ENCODE data around the gene PPP4R3A. TPM values are rescaled to one million over a fixed set of nuclear protein-coding genes. Genes with fewer than 3 reads are reported as not detected.
"Not testable (repeated sequence)": the region's sequence is repeated elsewhere in the genome, so short reads cannot be mapped to it uniquely, and the experiment has no call there.

Gene PPP4R3A
- total RNA-seq, 1 donor from 2014 or later = 98.9 TPM

GRCh38 chr14:91501951-91502930 is 7.9 kb downstream of the PPP4R3A start:
- H3K27me3 Mint-ChIP-seq (ENCODE audit: insufficient read depth, low read depth) = no peaks in the 10 kb centered on the region
- Histone ChIP-seq H3K9me3 (ENCODE audit: low read depth) (no peaks in the 10 kb centered on the region), H3K4me2 (no peak overlapping the region), H3K9ac (no peak overlapping the region), H3K79me2 (ENCODE audit: low read depth) (peaks cover 100% of the 10 kb centered on the region), H2AFZ (replicated peaks) (no peak overlapping the region), H3K4me3 (no peak overlapping the region), H3F3A (ENCODE audit: low read depth) (no peaks in the 10 kb centered on the region), H4K20me1 (ENCODE audit: low read depth) (peaks cover 94% of the 10 kb centered on the region), H3K4me1 (no peaks in the 10 kb centered on the region), H3K36me3 (peaks cover 9% of the 10 kb centered on the region), H3K27ac (no peak overlapping the region), H3K27me3 (no peaks in the 10 kb centered on the region)
- DNase-seq (ENCODE audit: low spot score) = no peak
- no peaks in the 10 kb centered on the region for H3K9me3 Mint-ChIP-seq
- H3K4me3 Mint-ChIP-seq = no peak overlapping the region
- H3K27ac Mint-ChIP-seq = no peak overlapping the region
- H3K4me1 Mint-ChIP-seq = peaks cover 8% of the 10 kb centered on the region
- TF ChIP-seq EZH2 (IDR thresholded peaks at IDR 0.05) (no peak), CTCF (IDR thresholded peaks at IDR 0.05) (no peak), EZH2phosphoT487 (IDR thresholded peaks at IDR 0.05) (no peak)
- peaks cover 30% of the 10 kb centered on the region for H3K36me3 Mint-ChIP-seq

GRCh38 chr14:91501348-91501747 is 8.8 kb downstream of the PPP4R3A start:
- peaks cover 95% of the 10 kb centered on the region for H4K20me1 ChIP-seq (ENCODE audit: low read depth)
- no peaks in the 10 kb centered on the region for H3K9me3 ChIP-seq (ENCODE audit: low read depth)
- H3K27me3 ChIP-seq = no peaks in the 10 kb centered on the region
- Mint-ChIP-seq H3K27me3 (ENCODE audit: insufficient read depth, low read depth) (no peaks in the 10 kb centered on the region), H3K4me3 (no peak overlapping the region), H3K9me3 (no peaks in the 10 kb centered on the region), H3K36me3 (peaks cover 30% of the 10 kb centered on the region), H3K27ac (no peak overlapping the region), H3K4me1 (peaks cover 9% of the 10 kb centered on the region)
- TF ChIP-seq EZH2 (IDR thresholded peaks at IDR 0.05) (no peak), EZH2phosphoT487 (IDR thresholded peaks at IDR 0.05) (no peak), CTCF (IDR thresholded peaks at IDR 0.05) (no peak)
- H3K79me2 ChIP-seq (ENCODE audit: low read depth) = peaks cover 100% of the 10 kb centered on the region
- no peaks in the 10 kb centered on the region for H3K4me1 ChIP-seq
- H3K36me3 ChIP-seq = peaks cover 9% of the 10 kb centered on the region
- DNase-seq (ENCODE audit: low spot score) = no peak
- H3K4me3 ChIP-seq = no peak overlapping the region
- H3F3A ChIP-seq (ENCODE audit: low read depth) = no peaks in the 10 kb centered on the region
- H3K9ac ChIP-seq = no peak overlapping the region
- no peak overlapping the region for H3K4me2 ChIP-seq
- H3K27ac ChIP-seq = no peak overlapping the region
- no peak overlapping the region for H2AFZ ChIP-seq (replicated peaks)

- no peaks in the 10 kb centered on the region for H3F3A ChIP-seq (ENCODE audit: low read depth)
- TF ChIP-seq CTCF (IDR thresholded peaks at IDR 0.05) (no peak), EZH2 (IDR thresholded peaks at IDR 0.05) (no peak), EZH2phosphoT487 (IDR thresholded peaks at IDR 0.05) (no peak)
- no peak for DNase-seq (ENCODE audit: low spot score)
- H3K36me3 ChIP-seq = peaks cover 3% of the 10 kb centered on the region
- H3K9me3 Mint-ChIP-seq = no peaks in the 10 kb centered on the region
- H3K4me1 ChIP-seq = no peaks in the 10 kb centered on the region
- H2AFZ ChIP-seq (replicated peaks) = no peak overlapping the region
- no peak overlapping the region for H3K9ac ChIP-seq
- peaks cover 100% of the 10 kb centered on the region for H3K79me2 ChIP-seq (ENCODE audit: low read depth)
- H3K9me3 ChIP-seq (ENCODE audit: low read depth) = no peaks in the 10 kb centered on the region
- no peak overlapping the region for H3K4me3 ChIP-seq
- no peak overlapping the region for H3K27ac Mint-ChIP-seq
- H3K4me2 ChIP-seq = no peak overlapping the region
- H3K27me3 Mint-ChIP-seq (ENCODE audit: insufficient read depth, low read depth) = peaks cover 2% of the 10 kb centered on the region
- peaks cover 7% of the 10 kb centered on the region for H3K36me3 Mint-ChIP-seq
- peaks cover 9% of the 10 kb centered on the region for H3K4me1 Mint-ChIP-seq
- H3K27me3 ChIP-seq = no peaks in the 10 kb centered on the region
- peaks cover 97% of the 10 kb centered on the region for H4K20me1 ChIP-seq (ENCODE audit: low read depth)
- no peak overlapping the region for H3K27ac ChIP-seq
- no peak overlapping the region for H3K4me3 Mint-ChIP-seq
Measured at GRCh38 chr14:91496790-91497189, 13.3 kb downstream of the PPP4R3A start.

GRCh38 chr14:91494392-91495065 is 15.6 kb downstream of the PPP4R3A start:
- not testable (repeated sequence) for H3K4me1 Mint-ChIP-seq; H3K4me2 ChIP-seq; H3K4me3 Mint-ChIP-seq; H3K4me1 ChIP-seq; H3K27ac Mint-ChIP-seq; H3K9ac ChIP-seq; H3K27me3 ChIP-seq; H3K27me3 Mint-ChIP-seq (ENCODE audit: insufficient read depth, low read depth); H3K4me3 ChIP-seq; H3K36me3 ChIP-seq; H3F3A ChIP-seq (ENCODE audit: low read depth); H3K36me3 Mint-ChIP-seq; H3K9me3 Mint-ChIP-seq; DNase-seq (ENCODE audit: low spot score); H3K9me3 ChIP-seq (ENCODE audit: low read depth); H2AFZ ChIP-seq (replicated peaks); H3K27ac ChIP-seq
- Histone ChIP-seq H3K79me2 (ENCODE audit: low read depth) (peaks cover 100% of the 10 kb centered on the region), H4K20me1 (ENCODE audit: low read depth) (peaks cover 92% of the 10 kb centered on the region)

Measured in neural progenitor cell (in vitro differentiated cells).